PC-9 (cell line): ENCODE data around the gene SLITRK4.

Source experiments
- EZH2 ChIP-seq: fragments of 200-600 bp; sonication (generic); IDR thresholded peaks from 2 replicates; pipeline ENCODE4 v1.8.0; 2017; ENCODE audit warnings: antibody characterized with exemption, low read depth
- TF ChIP-seq, protein P1 (sequence below): fragments of 200-600 bp; sonication (generic); conservative IDR thresholded peaks from 2 replicates; pipeline ENCODE4 v1.6.1; 2017; ENCODE audit warnings: mixed run types, antibody characterized with exemption, mild to moderate bottlenecking, moderate library complexity

DNA sequence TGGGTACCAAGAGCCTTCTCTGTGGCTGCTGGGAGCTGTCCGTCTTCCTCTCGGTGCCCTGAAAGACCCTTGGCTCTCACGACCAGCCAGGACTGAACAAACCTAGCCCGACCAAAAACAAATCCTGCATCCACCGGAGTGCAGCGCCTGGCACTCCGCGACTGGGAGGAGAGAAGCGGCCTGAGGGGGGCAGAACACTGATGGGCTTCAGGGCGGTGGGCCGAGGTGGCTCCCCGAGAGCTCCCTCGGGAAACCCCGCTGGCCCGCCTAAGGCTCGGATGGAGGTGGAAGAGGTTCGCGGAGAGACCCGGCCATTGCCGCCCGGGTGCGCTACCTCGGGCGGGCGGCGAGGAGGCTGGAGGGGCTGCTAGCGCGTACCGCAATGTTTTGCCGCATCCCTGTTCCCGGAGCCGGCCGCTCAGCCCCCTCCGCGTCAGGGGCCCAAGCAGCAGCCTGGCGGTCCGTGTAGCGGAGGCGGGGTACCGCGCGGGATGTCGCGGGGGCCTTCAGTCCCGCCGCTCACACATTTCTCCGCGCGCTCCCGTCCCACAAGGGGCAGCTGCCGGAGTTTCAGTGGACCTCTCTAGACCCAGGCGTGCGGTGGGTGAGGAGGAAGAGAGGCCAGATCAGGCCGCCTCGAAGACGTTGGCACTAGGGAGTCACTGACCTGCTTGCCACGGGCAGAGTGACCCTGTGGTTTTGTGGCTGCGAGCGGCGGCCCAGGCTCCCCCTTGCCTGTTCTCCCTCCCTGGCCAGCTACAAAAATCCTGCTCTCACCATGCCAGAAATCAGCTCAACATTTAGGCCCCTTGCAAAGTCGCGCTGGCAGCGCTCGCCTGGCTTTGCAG is 2.2 kb downstream of the SLITRK4 start:
- TF ChIP-seq, protein P1, sequence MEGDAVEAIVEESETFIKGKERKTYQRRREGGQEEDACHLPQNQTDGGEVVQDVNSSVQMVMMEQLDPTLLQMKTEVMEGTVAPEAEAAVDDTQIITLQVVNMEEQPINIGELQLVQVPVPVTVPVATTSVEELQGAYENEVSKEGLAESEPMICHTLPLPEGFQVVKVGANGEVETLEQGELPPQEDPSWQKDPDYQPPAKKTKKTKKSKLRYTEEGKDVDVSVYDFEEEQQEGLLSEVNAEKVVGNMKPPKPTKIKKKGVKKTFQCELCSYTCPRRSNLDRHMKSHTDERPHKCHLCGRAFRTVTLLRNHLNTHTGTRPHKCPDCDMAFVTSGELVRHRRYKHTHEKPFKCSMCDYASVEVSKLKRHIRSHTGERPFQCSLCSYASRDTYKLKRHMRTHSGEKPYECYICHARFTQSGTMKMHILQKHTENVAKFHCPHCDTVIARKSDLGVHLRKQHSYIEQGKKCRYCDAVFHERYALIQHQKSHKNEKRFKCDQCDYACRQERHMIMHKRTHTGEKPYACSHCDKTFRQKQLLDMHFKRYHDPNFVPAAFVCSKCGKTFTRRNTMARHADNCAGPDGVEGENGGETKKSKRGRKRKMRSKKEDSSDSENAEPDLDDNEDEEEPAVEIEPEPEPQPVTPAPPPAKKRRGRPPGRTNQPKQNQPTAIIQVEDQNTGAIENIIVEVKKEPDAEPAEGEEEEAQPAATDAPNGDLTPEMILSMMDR: no peak
- no peak for TF ChIP-seq EZH2
